Choroid plexus epithelial cell (primary cell): ENCODE results near the gene MARCHF2.

Source experiments
- DNase-seq: peaks from one replicate; pipeline ENCODE4 v3.0.0-alpha.2; 2010; ENCODE audit warnings: low read depth
- H3K4me3 ChIP-seq: 2 replicates; pipeline ENCODE4 v1.5.1; 2011; ENCODE audit warnings: low read depth, mild to moderate bottlenecking, control low read depth, low read length, moderate library complexity
- TF ChIP-seq, protein P1 (sequence below): conservative IDR thresholded peaks from 2 replicates; pipeline ENCODE4 v1.5.1; 2011; ENCODE audit warnings: low read depth, mild to moderate bottlenecking, control low read depth, inconsistent platforms, low read length, moderate library complexity

MARCHF2 gene

DNA sequence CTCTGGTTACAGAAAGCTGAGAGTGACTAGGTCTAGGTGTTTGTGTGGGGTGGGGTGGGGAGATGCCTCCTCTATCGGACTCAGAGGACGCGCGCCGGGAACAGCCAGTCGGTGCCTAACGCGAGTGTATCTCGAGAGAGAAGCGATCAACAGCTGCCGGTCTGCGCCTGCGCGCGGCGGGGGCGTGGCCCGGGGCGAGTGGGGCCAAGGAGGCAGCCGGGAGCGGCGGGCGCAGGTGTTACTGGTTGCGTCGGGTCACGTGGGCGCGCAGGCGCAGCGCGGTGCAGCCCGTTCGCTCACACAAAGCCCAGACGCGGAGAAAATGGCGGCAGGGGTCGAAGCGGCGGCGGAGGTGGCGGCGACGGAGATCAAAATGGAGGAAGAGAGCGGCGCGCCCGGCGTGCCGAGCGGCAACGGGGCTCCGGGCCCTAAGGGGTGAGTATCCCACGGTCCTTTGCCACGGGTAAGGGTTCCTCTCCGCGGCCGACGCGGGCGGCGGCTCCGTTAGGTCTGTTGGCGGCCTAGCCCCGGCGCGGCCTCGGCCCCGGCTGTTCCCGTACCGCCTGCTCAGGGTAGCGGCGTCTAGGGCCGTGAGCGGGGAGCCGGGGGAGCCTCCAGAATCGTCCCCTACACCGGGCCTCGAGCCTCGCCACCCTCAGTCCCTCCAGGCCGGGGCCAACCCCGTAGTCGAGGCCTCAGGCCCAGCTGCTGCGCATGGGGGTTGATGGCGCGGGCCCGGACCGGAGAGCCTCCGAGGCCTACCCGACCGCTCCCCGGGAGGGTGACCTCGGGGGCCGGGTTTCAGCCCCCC is 31.8 kb downstream of the MARCHF2 start, which contains the start of gene HNRNPM:
TSS of gene HNRNPM (plus strand) at position 299 of the 811 bp plus-strand sequence. CDS start at position 323, 24 bp downstream.
- DNase-seq: peak; percentile 98
- TF ChIP-seq, protein P1, sequence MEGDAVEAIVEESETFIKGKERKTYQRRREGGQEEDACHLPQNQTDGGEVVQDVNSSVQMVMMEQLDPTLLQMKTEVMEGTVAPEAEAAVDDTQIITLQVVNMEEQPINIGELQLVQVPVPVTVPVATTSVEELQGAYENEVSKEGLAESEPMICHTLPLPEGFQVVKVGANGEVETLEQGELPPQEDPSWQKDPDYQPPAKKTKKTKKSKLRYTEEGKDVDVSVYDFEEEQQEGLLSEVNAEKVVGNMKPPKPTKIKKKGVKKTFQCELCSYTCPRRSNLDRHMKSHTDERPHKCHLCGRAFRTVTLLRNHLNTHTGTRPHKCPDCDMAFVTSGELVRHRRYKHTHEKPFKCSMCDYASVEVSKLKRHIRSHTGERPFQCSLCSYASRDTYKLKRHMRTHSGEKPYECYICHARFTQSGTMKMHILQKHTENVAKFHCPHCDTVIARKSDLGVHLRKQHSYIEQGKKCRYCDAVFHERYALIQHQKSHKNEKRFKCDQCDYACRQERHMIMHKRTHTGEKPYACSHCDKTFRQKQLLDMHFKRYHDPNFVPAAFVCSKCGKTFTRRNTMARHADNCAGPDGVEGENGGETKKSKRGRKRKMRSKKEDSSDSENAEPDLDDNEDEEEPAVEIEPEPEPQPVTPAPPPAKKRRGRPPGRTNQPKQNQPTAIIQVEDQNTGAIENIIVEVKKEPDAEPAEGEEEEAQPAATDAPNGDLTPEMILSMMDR: no peak
- H3K4me3 ChIP-seq: peak within 1 kb of the TSS; percentile 95

DNA sequence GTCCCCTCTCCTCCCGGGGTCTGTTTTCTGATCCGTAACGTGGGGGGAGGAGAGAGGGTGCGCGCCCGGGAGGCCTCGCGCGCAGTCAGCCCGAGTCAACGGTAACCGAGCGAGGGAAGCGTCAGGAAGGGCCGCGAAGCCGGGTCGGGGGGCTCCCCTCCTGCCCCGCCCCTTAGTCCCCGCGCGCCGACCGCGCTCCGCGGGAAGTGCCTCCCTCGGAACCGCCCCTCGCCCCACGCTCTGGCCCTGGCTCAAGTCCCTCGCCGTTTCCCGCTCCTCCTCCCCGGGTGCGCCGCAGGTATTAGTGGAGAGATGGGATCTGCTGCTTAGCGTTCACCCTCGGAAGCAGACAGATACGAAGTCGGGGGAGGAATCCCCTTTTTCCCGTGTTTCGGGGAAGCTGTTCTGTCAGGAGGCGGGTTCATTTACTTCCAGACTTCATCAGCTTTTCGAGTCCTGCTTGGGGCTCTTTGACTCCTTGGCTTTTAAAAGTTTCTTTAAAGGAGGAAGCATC is 32.4 kb downstream of the MARCHF2 start:
- H3K4me3 ChIP-seq: peak overlapping the region; percentile 95
- TF ChIP-seq, protein P1: no peak

DNA sequence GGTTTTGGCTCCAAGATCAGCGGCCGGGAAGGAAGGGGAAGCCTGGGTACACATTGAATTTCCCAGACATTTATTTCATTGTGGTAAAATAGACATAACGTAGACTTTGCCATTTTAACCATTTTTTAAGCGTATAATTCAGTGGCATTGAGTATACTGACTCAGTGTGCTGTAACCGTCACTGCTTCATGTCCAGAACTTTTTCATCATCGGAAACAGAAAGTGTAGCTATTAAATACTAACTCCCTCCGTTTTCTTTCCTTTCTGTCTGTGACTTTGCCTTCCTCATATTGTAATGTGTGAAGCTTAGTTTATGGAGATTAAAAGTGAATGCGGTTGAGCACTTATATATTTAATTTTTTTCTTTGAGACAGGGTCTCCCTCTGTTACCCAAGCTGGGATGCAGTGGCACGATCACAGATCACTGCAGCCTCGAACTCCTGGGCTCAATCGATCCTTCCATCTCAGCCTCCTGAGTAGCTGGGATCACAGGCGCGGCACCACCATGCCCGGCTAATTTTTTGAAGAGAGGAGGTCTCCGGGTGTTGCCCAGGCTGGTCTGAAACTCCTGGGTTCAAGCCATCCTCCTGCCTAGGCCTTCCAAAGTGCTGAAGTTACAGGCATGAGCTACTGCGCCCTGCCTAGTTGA is 33.1 kb downstream of the MARCHF2 start:
- TF ChIP-seq, protein P1: no peak
- peak; percentile 22 for DNase-seq
- H3K4me3 ChIP-seq: peak overlapping the region; percentile 95

More for the DNA sequence above, 32.4 kb downstream of the MARCHF2 start:
- DNase-seq: peak; percentile 43

DNA sequence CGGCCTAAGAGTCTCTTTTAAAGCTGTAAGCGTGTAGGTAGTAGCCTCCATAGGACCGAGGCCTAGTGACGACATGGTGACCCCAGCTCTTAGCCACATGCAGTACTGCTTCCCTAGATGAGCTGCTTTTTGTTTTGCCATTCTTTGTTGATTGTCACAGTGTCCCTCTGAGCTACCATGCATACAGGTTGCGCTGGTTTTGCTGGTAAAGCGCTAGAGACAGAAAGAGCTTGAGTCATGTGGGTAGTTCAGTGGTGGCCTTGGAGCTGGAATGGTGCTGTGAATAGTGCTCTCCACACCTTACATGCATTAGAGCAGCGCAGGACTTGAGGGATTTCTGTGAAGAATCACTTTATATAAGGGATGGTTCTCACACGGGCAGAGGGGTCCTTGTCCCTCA is 36.7 kb downstream of the MARCHF2 start:
- H3K4me3 ChIP-seq: no peak overlapping the region
- DNase-seq: no peak
- TF ChIP-seq, protein P1: no peak

DNA sequence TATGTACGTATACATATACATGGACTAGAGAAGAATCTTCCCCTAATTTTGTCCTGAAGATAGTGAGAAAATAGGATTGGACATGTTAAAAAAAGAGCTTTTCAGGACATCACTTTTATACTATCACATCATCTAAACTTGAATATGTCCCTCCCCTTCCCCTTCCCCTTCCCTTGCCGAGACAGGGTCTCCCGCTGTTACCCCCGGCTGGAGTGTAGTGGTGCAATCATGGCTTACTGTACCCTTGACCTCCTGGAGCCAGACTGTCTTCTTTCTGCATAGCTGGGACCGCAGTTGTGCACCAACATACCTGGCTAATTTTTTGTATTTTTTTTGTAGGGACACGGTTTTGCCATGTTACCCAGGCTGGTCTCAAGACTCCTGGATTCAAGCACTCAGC is 38.3 kb downstream of the MARCHF2 start:
- DNase-seq: peak; percentile 35
- H3K4me3 ChIP-seq: no peak overlapping the region

DNA sequence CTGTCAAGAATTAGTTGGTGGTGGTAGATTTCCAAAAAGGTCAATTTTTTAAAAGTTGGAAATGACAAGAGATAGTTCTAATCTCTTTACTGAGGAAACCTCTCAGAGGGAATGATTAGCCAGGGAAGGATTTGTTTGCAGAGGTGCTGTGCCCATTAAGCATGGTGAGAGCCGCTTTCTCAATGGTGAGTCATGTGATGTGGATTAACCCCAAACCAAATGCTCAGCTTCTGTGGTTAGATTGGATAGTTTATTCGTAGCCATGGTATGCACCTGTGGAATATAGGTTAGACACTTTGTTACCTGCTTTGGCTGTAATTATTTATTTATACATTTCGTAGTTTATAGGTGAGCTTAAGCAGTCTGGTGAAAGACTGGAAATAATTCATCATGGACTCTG is 38.8 kb downstream of the MARCHF2 start:
- TF ChIP-seq, protein P1: no peak
- peak; percentile 51 for DNase-seq
- H3K4me3 ChIP-seq: no peak overlapping the region

More for the DNA sequence above, 38.3 kb downstream of the MARCHF2 start:
- TF ChIP-seq, protein P1: no peak
